Upper lobe of left lung (tissue), 4 donors: Measurements from ENCODE around the gene ESPNL.

Experiments
- CTCF ChIP-seq, 6 experiments: fragments of 450-650 bp in 4 of 6; fragments of 200-600 bp in 2 of 6; sonication (generic) in 2 of 6; IDR thresholded peaks; one replicate each; pipeline ENCODE4 v1.5.1; 2016 to 2019; ENCODE audit warnings: antibody characterized with exemption in 6 of 6
- EP300 ChIP-seq, 4 donors: sonication (generic); formaldehyde crosslinking; IDR thresholded peaks; one replicate each; pipeline ENCODE4 v1.5.1; 2017; ENCODE audit warnings: antibody characterized with exemption in 4 of 4, control low read depth in 2 of 4
- POLR2A ChIP-seq, 4 donors: fragments of 450-650 bp; IDR thresholded peaks; one replicate each; pipeline ENCODE4 v1.5.1; 2016 to 2017; ENCODE audit warnings: antibody characterized with exemption in 4 of 4, mild to moderate bottlenecking in 2 of 4
- POLR2AphosphoS5 ChIP-seq, 2 donors: sonication (generic); formaldehyde crosslinking; IDR thresholded peaks; one replicate each; pipeline ENCODE4 v1.5.1; 2017; ENCODE audit warnings: antibody characterized with exemption in 2 of 2

GRCh38 chr2:238138331-238139195, 38.4 kb downstream of the ESPNL start, which contains the start of gene KLHL30:
- TF ChIP-seq CTCF (IDR thresholded peaks at IDR 0.05): no peak
- no peak for TF ChIP-seq EP300 (IDR thresholded peaks at IDR 0.05)
- no peak for TF ChIP-seq POLR2A (IDR thresholded peaks at IDR 0.05)
- no peak for TF ChIP-seq POLR2AphosphoS5 (IDR thresholded peaks at IDR 0.05)
